ENCODE data around the gene NEURL4.
A peak's percentile ranks its signal among the peaks of the same experiment; 100 is the strongest.

The NEURL4 gene

DNA sequence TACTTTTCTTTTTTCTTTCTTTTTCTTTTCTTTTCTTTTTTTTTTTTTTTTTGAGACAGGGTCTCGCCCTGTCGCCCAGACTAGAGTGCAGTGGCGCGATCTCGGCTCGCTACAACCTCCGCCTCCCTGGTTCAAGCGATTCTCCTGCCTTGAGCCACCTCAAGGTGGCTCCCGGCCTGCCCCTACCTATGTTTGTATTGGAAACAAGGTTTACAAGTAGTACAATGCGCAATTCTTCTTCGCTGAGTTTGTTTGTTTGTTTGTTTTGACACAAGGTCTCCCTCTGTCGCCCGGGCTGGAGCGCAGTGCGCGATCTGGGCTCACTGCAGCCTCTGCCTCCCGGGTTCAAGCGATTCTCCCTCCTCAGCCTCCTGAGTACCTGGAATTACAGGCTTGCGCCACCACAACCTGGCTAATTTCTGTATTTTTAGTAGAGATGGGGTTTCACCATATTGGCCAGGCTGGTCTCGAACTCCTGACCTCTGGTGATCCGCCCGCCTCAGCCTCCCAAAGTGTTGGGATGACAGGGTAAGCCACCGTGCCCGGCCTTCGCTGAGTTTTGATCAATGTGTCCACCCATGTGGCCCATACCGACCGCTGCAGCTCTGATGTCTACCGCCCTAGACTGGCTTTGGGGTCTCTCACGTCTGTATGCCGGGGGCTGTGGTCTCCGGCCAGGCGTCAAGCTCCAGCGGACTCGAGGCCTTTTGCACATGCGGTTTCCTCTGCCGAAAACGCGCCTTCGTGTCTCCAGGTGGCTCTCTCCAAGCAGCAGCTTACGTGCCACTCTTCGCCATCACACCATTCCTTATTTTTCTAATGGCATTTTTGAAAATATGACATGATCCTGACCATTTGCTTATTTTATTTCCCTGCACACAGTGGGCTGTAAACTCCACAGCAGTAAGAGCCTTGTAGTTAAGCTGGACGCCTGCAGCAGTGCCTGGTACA, 33.6 kb downstream of the NEURL4 start:
- peak in 1 of 6 experiments; percentile 40 for DNase-seq

DNA sequence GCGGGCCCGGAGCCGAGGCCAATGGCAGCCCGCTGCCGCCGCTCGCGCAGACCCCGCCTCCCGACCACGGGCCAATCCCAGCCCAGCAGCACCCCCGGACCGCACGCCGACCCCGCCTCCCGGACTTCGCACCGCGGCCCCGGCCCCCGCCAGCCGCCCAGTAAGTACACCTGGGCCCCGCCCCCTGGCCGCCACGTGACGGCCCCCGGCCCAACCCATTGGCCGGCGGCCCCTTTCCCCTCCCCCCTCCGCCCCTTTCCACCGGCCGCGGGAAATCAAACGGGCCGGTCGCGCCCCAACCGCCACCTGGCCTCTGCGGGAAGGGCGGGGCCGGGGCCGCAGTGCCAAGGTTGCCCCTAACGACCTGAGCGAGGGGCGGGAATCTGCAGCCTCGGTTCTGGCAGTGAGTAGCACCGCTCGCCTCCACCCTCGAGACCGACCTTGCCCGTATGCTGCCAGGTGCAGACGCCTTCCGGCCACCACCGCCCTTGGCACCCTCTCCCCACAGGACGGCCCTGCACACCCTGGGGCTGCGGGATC, 34.5 kb downstream of the NEURL4 start, which contains the start of gene YBX2:
Gene YBX2 (minus strand): TSS at position 26 of the 540 bp plus-strand sequence. CDS start 139 bp downstream, outside the sequence.
- DNase-seq = peak; percentile 25 to 68 (median 53)

DNA sequence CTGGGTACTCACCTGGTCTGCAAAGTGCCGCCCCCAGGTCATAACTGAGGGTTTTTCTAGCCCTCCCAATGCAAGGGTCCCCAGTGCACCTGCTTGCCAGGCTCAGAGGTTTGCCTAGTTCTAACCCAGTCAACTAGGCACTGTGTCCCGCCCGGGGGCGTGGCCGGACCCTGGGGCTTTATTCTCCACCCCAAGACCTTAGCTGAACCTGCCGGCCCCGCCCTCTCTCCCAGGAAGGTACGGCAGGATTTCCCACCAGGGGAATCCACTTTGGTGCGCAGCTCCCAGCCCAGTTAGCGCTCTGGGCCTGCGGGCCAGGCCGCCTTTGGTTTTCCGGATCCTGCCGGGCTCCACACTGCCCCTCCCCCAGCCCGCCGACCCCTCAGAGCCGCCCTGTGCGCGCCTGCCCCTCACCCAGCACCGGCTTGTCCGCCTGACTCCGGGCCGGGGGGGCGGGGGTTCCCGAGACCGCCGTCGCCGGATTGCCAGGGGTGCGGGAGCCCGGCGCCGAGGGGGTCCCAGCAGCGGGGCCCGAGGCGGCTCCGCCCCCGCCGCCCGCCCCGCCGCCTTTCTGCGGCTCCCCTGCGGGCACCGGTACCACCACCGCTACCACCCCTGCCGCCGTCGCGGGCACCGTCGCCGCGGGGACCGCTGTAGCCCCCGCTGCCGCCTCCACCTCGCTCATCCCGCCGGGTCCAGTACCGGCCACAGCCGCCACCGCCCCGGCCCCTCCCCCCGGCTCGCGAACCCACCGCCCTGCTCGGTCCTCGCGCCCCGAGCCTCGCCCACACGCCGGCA, 35.1 kb downstream of the NEURL4 start:
- peak in 3 of 6 experiments; percentile 19 to 45 (median 24) for DNase-seq

DNA sequence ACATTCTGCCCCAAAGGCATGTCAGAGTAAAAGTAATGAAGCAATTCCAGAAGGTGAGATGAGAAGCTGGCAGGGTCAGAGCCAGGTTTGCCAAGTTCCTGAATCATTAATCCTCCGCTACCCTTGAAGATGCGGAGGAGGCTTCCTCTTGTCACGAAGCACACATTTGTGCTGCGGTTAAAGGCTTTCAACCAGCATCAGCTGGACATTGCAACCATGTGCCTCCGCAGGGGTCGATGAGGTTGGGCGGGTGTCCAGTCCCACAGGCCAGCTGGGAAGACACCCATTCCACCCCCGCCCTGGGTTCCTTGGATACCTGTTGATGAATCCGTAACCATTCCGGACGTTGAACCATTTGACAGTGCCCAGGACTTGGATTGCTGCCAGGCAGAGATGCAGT, 36.0 kb downstream of the NEURL4 start:
- DNase-seq = no peak

DNA sequence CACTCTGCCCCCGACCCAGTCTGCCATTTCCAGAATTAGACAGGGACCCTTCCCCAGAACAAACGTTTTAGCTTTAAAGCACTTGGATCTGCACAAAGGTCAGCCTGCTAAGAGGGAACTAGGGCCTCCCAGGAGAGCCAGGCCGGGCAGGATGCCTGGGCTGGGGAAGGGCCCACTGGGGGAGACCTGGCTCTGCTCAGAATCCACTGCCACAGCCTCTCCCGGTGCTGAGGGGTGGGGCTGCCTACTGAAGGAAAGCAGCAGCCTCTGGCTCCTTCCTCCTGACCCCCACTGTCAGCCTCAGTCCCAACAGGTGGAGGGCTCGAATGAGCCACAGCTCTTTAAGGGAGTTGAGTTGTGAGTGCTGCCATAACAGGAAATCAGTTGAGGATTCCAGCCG, 36.4 kb downstream of the NEURL4 start:
- DNase-seq = no peak

DNA sequence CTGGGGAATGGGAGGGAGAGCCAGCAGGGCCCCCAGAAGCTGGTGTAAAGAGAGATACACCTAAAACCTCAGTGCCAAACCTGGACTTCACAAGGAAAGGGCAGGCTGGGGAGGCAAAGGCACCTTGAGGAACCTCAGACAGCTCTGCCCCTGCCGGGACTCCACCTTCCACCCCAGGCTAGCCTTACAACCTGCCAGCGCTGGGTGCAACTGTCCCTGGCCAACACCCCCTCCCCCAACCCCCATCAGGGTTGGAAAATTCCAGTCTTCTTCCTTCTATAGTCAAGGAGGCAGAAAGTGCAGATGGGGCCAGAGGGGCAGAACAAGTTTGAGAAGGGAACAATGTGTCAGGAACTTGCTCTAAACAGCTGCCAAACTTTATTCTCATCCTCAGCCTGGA, 36.9 kb downstream of the NEURL4 start:
- DNase-seq = no peak

DNA sequence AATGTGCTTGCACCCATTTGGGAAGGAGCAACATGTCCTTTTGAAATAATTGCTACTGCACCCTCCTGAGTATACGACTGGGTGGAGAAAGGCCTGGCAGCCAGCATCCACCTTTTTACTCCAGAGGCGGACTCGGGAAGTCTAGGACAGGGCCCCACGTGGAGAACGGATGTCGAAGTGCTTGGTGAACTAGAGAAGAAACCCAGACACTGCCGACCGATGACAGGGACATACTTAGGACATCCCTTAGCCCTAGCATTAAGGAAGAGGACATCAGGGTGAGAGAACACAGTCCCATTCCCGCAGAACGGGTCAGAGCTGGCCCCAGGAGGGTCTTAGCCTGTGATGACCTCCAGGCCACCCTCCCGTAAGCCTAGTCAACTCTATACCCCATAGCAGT, 38.5 kb downstream of the NEURL4 start:
- no peak for DNase-seq

DNA sequence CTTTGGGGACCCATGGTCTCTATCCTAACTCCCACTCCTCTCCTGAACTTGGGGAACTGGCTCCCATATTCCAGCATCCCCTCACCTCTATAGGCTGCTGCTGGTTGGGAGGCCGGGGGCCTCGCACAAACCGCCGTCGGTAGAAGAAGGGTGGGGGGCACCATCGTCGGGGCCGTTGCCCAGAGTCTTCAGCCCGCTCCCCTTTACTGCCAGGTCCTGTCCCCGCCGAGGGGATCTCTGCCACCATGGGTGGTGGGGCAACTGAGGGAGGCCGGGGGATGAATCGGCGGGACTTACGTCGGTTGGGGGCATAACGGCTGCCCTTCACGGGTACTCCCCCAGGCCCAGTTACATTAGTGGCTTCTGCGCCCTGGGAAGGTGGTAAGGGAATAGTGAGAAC, 39.0 kb downstream of the NEURL4 start:
- no peak for DNase-seq

DNA sequence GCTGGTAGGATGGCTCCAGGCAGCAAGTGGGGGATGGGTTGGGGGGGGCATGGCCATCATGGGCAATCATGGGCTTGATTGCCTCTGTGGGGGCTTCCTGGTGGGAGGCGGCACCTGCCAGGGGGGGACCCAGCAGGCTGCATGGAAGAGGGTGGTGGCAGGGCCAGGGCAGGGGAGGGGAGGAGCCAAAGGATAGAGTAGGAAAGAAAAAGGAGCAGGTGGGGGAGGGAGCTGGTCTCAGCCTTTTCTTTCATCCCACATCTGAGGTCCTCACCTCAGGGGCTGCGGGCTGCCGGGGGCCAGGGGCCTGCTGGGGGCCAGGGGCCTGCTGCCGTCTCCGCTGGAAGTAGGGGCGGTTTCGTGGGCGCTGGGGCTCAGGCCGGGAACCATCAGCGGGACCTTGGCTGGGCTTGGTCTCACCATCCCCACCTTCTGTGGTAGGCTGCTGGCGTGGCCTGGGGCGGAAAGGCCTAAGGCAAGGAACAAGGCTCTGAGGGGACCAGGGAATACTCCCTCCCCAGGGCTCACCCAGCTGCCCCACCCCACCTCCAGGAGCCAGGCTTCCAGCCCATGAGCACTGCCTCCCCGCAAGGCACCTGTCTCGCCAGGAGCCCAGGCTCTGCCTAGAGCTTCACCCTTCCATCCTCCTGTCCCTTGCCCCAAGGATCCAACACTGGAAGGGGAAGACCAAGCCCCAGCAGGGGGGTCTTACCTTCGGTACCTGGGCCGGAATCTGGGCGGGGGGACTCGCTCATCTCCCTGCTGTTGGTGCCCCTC, 39.7 kb downstream of the NEURL4 start:
- DNase-seq = no peak

DNA sequence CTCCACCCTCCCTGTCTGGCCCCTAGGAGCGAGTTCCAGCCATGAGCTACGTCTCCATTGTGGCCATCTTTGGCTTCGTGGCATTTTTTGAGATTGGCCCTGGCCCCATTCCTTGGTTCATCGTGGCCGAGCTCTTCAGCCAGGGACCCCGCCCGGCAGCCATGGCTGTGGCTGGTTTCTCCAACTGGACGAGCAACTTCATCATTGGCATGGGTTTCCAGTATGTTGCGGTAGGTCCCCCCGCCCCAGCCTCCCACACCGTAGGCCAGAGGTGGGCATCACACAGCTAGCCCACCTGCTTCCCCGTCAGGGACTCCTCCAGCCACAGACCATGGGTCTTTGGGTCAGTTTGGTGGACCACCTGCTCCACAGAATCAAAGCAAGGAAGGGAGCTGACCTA, 43.5 kb downstream of the NEURL4 start:
- no peak for DNase-seq

DNA sequence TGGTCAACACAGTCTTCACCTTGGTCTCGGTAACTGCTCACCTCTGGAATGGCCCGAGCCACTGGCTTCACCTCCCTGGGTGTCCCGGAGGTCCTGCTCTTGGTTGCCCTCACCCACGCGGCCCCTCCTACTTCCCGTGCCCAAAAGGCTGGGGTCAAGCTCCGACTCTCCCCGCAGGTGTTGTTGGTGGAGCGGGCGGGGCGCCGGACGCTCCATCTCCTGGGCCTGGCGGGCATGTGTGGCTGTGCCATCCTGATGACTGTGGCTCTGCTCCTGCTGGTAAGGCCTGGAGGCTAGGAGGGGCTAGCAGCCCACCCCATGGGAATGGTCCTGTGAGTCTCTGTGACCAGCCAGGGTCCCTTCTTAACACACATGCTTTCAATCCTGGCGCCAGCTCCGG, 44.2 kb downstream of the NEURL4 start:
- DNase-seq = no peak

DNA sequence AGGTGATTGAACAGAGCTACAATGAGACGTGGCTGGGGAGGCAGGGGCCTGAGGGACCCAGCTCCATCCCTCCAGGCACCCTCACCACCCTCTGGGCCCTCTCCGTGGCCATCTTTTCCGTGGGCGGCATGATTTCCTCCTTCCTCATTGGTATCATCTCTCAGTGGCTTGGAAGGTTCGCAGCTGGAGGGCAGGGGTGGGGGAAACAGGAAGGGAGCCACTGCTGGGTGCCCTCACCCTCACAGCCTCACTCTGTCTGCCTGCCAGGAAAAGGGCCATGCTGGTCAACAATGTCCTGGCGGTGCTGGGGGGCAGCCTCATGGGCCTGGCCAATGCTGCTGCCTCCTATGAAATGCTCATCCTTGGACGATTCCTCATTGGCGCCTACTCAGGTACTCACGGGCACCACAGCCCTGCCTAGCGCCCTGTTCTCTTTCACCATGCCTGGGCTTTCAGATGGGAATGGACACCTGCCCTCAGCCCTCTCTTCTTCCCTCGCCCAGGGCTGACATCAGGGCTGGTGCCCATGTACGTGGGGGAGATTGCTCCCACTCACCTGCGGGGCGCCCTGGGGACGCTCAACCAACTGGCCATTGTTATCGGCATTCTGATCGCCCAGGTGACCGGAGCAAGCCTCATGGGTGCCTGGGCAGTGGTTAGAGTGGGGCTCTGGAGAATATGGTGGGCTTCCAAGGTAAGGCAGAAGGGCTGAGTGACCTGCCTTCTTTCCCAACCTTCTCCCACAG, 45.5 kb downstream of the NEURL4 start:
- DNase-seq = no peak

DNA sequence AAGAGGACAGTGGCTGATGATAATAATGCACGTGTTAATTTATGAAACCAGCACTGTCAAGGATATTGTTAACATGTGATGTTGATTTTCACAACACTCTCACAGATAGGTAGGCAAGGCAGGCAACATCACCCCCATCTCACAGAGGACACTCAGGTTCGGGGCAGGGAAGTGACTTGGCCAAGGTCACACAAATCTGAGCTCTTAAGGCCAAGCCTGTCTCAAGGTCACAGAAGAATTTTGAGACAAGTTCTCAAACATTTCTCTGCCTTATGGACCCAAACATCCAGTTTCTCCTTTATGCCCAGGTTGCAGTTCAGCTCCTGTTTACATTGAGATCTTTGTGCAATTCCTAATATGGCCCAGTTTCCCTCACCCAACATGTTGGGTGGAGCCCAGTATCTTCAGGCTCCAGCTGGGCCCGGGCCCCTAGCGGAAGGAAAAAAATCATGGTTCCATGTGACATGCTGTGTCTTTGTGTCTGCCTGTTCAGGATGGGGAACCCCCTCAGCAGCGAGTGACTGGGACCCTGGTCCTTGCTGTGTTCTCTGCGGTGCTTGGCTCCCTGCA, 46.3 kb downstream of the NEURL4 start:
- no peak for DNase-seq

DNA sequence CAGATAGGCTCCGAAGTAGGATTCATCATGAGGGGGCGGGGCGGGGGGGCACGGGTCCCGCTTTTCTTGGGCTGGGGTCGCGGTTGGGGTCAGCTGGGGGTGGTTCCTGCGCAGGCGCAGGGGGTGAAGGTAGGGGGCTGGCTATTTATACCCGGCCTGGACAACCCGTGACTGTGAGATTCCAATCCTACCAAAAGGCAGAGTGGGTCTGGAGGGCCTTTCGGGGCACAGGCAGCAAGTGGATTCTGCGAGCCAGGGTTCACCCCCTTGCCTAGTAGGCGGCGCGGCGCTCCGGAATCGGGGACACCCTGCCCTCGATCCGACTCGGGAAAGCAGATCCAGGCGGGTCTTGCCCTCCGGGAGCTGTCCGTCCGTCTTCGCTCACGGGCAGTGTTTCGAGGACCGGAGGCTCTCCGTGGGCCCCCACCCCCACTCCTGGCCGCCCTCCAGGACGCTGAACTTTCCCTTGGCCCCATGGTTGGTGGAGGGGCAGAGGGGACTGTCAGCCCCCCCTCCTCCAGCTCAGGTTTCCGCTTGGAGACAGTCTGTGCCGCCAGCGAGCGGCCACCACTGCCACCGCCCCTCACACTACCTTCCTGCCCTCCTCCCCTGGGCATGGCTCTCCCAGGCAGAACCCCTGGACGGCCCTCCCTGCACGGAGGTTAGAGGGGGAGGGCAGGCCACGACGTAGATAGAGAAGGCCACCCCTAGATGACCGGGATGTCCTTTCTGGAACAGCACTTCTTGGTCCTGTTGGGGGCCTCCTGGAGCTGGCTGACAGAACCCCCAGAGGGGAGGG, 47.0 kb downstream of the NEURL4 start:
- DNase-seq = peak in 1 of 6 experiments; percentile 31

DNA sequence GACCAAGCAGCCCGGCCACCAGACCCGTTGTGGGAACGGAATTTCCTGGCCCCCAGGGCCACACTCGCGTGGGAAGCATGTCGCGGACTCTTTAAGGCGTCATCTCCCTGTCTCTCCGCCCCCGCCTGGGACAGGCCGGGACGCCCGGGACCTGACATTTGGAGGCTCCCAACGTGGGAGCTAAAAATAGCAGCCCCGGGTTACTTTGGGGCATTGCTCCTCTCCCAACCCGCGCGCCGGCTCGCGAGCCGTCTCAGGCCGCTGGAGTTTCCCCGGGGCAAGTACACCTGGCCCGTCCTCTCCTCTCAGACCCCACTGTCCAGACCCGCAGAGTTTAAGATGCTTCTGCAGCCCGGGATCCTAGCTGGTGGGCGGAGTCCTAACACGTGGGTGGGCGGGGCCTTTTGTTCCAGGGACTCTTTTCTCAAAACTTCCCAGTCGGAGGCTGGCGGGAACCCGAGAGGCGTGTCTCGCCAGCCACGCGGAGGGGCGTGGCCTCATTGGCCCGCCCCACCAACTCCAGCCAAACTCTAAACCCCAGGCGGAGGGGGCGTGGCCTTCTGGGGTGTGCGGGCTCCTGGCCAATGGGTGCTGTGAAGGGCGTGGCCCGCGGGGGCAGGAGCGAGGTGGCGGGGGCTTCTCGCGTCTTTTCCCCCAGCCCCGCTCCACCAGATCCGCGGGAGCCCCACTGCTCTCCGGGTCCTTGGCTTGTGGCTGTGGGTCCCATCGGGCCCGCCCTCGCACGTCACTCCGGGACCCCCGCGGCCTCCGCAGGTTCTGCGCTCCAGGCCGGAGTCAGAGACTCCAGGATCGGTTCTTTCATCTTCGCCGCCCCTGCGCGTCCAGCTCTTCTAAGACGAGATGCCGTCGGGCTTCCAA, 47.8 kb downstream of the NEURL4 start, which contains the start of gene SLC2A4:
Gene SLC2A4 (plus strand): TSS at position 645 of the 879 bp plus-strand sequence. CDS start 217 bp downstream, at position 862.
- DNase-seq = peak; percentile 27 to 83 (median 70)

DNA sequence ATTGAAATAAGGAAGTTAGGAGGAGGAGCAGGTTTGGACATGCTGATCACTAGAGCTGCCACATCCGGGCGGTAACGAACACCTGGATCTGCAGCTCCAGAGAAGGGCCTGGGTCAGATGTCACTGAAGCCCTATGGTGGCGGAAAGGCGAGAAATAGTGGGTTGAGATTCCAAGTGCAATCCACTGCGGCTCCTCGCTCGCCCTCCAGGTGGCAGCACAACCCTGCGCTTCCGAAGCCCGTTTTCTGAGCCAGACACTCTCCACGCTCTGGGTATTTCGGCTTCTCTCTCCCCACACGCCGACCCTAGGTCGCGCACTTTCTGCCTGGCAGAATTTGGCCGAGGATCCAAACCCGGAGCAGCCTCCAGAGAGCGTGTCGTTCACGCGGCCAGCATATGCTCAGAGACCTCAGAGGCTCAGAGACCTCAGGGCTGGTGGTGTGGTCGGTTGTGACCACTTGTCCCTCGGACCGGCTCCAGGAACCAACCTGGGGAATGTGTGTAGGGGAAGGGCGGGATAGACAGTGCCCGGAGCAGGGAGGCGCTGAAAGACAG, 48.5 kb downstream of the NEURL4 start:
- DNase-seq = peak; percentile 70 to 88 (median 78)

DNA sequence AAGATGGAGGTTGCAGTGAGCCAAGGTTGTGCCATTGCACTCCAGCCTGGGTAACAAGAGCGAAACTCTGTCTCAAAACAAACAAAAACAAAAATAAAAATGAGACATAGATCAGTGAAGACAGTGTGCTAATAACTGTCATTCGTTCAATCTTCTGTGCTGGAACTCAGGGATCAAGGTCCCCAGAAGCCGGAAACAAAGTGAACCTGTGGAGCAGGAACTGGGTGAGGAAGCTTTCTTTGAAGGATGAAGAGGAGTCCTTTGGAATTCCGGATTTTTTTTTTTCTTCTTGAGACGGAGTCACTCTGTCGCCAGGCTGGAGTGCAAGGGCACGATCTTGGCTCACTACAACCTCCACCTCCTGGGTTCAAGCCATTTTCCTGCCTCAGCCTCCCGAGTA, 49.7 kb downstream of the NEURL4 start:
- no peak for DNase-seq

DNA sequence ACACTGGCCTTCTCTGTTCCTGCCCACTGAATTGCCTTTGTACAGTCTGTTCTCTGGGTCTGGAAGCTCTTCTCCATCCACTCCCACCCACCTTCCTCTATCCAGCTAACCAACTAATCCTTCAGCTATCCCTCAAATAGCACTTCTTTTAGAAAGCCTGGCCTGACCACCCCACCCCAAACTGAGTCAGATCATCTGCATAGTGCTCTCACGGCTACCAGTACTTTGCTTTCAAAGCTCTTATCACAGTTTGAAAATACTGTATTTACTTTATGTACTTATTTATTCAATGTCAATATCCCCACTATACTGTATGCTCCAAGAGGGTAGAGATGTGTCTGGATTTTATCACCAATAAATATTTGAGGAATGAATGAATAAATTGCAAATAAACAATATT, 62.4 kb downstream of the NEURL4 start:
- no peak for DNase-seq
